ENCODE measurements around the gene UBE2E2.

UBE2E2 gene

DNA sequence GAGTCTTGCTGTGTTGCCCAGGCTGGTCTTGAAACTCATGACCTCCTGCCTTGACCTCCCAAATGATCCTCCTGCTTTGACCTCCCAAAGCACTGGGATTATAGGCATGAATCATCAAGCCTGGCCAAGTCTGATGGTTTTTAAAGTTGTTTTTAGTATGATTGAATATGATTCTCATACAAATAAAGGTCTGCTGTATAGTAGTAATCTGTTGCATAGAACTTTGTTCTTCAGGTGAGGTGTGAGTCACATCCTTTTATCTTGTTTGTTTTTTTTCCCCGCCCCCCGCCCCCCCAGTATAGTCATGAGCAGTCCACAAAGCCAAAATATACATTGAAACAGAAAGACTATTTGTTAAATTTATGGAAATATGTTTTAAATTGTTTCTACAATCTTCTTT, 39.0 kb downstream of the UBE2E2 start:
- H3K4me1 Mint-ChIP-seq, result peaks cover 22% of the 10 kb centered on the region

DNA sequence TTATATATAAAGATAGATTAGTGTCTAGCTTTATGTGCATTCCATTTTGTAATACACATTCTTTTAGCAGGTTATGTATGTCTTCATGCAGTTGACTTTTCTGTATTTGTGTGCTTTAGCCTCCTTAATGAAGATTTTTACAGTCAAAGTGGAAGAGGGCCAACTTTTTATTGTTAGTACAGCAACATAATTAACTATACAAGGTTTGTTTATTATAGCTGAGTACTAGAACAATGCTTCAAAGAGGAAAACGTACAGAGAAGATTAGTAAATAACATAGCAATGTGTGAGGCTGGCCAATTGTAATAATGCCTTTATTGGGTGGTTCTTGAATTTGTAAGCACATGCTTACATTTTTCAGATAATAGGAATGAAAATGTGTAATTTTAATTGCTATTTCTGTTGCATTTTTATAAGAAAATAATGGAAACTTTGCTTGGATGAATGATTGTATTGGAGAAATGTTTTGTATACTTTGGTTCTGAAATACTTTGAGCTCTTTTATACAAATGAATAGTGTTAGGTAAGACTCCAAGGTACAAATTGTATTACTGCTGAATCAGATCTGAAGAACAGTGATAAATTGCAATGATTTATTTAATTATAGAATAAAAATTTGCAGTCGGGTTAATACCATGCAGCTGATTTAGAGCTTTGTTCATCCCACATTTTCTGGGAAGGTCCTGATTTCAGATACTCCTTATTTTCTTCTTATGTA, 41.4 kb downstream of the UBE2E2 start:
- H3K4me3 Mint-ChIP-seq, result no peak overlapping the region
- peaks cover 34% of the 10 kb centered on the region for H3K4me1 Mint-ChIP-seq

More for the DNA sequence above, 39.0 kb downstream of the UBE2E2 start:
- no peaks in the 10 kb centered on the region for H3K9me3 Mint-ChIP-seq
- no peak overlapping the region for H3K4me3 Mint-ChIP-seq
- no peaks in the 10 kb centered on the region for H3K36me3 Mint-ChIP-seq
- no peaks in the 10 kb centered on the region for H3K27me3 Mint-ChIP-seq
- H3K27ac Mint-ChIP-seq, result no peak overlapping the region

DNA sequence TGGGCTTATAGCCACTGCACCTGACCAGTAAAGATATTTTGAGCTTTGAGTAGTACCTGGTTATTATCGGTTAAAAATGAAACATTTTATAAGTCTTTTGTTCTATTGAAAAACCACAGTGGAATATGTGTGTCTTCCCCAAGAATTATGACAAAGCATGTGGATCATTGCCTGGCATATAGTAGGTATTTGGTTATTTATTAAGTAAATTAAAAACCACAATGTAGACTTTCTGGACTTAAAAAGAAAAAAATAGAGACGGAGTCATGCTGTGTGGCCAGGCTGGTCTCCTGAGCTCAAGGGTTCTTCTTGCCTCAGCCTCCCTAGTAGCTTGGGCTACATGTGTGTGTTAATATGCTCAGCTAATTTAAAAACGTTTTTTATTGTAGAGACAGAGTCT, 43.5 kb downstream of the UBE2E2 start:
- Mint-ChIP-seq H3K27ac (no peak overlapping the region), H3K4me1 (peaks cover 43% of the 10 kb centered on the region)

More for the DNA sequence above, 41.4 kb downstream of the UBE2E2 start:
- no peaks in the 10 kb centered on the region for H3K27me3 Mint-ChIP-seq
- no peaks in the 10 kb centered on the region for H3K36me3 Mint-ChIP-seq
- H3K27ac Mint-ChIP-seq, result no peak overlapping the region
- no peaks in the 10 kb centered on the region for H3K9me3 Mint-ChIP-seq

DNA sequence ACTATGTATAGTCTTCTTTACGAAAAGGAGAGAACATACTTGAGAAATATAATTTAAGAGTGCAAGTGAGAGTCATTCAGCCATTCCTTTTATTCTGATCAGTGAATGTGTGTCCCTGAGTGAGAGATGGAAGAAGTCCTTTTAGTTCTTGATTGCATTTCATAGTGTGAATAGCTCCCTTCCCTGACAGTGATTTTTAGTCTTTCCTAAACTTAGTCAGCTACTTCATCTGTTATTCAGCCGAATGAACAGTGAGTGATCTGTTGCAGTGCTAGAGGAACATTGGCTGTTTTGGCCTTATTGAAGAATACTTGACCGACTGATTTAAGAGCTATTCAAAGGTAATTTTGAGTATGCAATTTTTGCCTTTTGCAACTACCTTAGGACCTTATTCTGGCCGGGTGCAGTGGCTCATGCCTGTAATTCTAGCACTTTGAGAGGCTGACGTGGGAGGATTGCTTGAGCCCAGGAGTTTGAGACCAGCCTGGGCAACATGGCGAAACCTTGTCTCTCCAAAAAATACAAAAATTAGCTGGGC, 45.5 kb downstream of the UBE2E2 start:
- H3K4me1 Mint-ChIP-seq, result peaks cover 46% of the 10 kb centered on the region
- no peaks in the 10 kb centered on the region for H3K27me3 Mint-ChIP-seq
- no peaks in the 10 kb centered on the region for H3K9me3 Mint-ChIP-seq
- no peaks in the 10 kb centered on the region for H3K36me3 Mint-ChIP-seq
- no peak overlapping the region for H3K4me3 Mint-ChIP-seq
- H3K27ac Mint-ChIP-seq, result no peak overlapping the region

More for the DNA sequence above, 43.5 kb downstream of the UBE2E2 start:
- no peaks in the 10 kb centered on the region for H3K36me3 Mint-ChIP-seq
- no peaks in the 10 kb centered on the region for H3K27me3 Mint-ChIP-seq
- H3K9me3 Mint-ChIP-seq, result no peaks in the 10 kb centered on the region
- H3K4me3 Mint-ChIP-seq, result no peak overlapping the region

DNA sequence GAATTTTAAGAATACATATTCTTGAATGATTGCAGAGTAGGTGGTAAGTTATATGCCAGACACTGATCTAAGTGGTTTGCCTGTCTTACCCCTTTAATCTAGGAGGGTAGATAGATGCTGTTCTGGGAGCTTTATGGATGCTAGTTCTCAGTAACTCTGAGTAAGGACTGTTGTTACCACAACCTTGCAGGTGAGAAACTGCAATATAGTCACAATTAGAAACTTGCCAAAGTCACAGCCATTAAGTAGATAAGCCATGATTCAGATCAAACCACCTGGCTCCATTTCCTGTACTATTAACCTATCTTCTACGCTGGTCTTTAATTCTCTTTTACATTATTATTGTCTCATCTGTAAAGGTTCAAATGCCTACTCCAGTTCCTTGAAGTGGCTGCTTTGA, 46.8 kb downstream of the UBE2E2 start:
- no peaks in the 10 kb centered on the region for H3K36me3 Mint-ChIP-seq
- H3K27ac Mint-ChIP-seq, result no peak overlapping the region
- no peak overlapping the region for H3K4me3 Mint-ChIP-seq
- H3K27me3 Mint-ChIP-seq, result no peaks in the 10 kb centered on the region
- H3K9me3 Mint-ChIP-seq, result no peaks in the 10 kb centered on the region
- H3K4me1 Mint-ChIP-seq, result peaks cover 54% of the 10 kb centered on the region

DNA sequence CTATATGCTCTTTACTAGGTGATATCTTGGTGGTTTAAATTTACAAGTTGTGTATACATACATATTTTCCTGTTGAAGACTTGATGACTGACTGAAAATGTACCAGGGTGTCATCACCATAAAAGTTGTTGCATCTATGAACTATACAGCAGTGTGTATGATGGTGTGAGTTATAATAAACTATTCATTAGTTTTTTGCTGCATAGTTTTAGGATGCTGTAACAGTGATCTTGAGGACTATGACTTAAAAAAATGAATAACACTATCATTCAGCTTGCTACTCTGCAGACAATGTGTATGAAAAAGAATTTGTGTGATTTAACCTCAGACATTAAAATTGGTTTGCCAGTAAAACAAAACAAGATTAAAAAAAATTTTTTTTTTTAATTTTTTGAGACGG, 49.0 kb downstream of the UBE2E2 start:
- H3K27me3 Mint-ChIP-seq, result no peaks in the 10 kb centered on the region
- H3K4me1 Mint-ChIP-seq, result peaks cover 62% of the 10 kb centered on the region
- no peak overlapping the region for H3K27ac Mint-ChIP-seq
- H3K9me3 Mint-ChIP-seq, result no peaks in the 10 kb centered on the region
- H3K36me3 Mint-ChIP-seq, result no peaks in the 10 kb centered on the region
- H3K4me3 Mint-ChIP-seq, result no peak overlapping the region

DNA sequence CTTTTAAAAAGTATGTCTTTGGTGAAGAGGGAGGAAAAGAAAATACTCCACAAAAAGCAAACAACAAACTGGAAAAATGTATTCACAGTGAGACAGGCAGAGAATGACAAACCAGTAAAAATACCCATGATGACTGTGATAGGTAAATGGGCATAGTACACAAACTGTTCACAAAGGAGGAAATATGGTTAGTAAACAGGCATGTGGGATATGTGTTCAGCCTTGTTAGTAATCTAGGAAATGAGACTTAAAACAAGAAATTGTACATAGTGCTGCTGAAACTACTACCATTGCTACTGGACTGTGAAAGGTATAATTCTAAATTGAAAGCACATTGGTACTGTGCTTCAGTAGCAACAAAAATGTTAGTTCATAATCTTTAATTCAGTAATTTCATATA, 50.1 kb downstream of the UBE2E2 start:
- H3K27ac Mint-ChIP-seq, result no peak overlapping the region
- peaks cover 61% of the 10 kb centered on the region for H3K4me1 Mint-ChIP-seq
- H3K27me3 Mint-ChIP-seq, result no peaks in the 10 kb centered on the region
- H3K36me3 Mint-ChIP-seq, result peaks cover 4% of the 10 kb centered on the region
- H3K9me3 Mint-ChIP-seq, result peaks cover 5% of the 10 kb centered on the region
- H3K4me3 Mint-ChIP-seq, result no peak overlapping the region

DNA sequence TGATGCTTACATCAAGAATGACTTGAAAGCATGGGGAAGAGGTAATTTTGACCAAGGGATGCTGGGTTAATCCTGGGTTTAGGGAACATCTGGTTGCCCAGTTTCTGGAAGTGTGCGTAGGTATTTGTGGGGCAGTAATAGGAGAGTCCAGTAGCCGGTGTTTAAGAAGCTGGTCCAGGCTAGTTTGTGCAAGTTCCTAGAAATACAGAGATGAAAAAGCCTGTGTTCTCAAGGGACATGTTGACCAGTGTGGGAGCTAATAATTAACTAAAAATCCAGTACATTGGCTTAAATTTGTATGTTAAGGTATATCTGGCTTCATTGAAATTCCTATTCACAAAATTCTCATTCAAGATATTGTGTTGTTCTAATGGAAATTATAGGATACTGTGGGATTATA, 51.2 kb downstream of the UBE2E2 start:
- H3K27me3 Mint-ChIP-seq, result no peaks in the 10 kb centered on the region
- peaks cover 4% of the 10 kb centered on the region for H3K36me3 Mint-ChIP-seq
- H3K4me1 Mint-ChIP-seq, result peaks cover 52% of the 10 kb centered on the region
- H3K4me3 Mint-ChIP-seq, result no peak overlapping the region
- H3K27ac Mint-ChIP-seq, result no peak overlapping the region
- peaks cover 5% of the 10 kb centered on the region for H3K9me3 Mint-ChIP-seq

DNA sequence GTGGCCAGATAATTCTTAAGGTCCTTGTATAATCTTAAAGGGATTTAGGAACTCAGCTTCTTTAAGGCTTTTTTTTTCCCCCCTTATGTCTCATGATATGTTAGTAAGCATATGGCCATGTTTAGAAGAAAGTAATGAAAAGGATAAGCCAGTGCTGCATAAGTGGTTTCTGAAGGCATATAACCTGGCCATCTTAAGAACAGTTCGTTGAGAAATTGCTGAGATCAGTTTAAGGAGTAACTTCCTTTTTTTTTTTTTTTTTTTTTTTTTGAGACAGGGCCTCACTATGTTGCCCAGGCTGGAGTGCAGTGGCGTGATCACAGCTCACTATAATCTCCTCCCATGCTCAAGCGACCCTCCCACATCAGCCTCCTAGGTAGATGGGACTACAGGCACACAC, 51.7 kb downstream of the UBE2E2 start:
- H3K4me3 Mint-ChIP-seq, result no peak overlapping the region
- H3K4me1 Mint-ChIP-seq, result peaks cover 50% of the 10 kb centered on the region
- H3K9me3 Mint-ChIP-seq, result peaks cover 5% of the 10 kb centered on the region
- H3K36me3 Mint-ChIP-seq, result peaks cover 4% of the 10 kb centered on the region
- no peak overlapping the region for H3K27ac Mint-ChIP-seq
- no peaks in the 10 kb centered on the region for H3K27me3 Mint-ChIP-seq

DNA sequence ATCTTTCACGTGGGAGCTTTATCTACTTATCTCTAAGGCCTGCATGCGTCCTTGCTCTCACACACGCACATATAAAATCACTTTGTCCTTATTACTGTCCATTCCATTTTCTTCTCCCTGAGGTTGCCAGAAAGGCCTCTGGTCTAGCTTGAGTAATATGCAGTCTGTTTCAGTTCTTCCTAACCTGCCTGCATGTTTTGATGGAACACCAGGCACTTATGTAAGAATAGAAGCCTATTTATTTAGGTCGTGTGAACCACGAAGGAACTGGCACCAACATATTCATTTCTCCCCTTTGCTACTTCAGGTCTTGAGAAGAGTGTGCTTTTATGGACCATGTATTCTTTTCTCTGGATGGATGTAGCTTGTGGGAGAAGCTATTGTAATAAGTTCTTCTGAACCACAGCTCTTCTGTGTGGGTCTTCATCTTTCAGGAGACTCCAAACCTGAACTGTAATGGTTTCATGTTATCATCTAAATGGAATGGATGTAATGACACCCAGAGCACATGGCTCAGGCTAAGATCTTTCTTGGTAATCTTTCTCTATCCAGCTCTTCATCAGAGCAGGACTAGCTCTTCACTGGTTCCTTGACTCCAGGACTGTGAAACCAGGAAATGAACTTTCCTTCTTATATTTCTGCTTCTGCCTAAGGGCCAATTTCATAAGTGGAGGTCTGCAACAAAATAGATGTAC, 53.8 kb downstream of the UBE2E2 start:
- Mint-ChIP-seq H3K27me3 (no peaks in the 10 kb centered on the region), H3K4me1 (peaks cover 35% of the 10 kb centered on the region), H3K36me3 (peaks cover 4% of the 10 kb centered on the region), H3K4me3 (no peak overlapping the region), H3K9me3 (peaks cover 5% of the 10 kb centered on the region), H3K27ac (no peak overlapping the region)

DNA sequence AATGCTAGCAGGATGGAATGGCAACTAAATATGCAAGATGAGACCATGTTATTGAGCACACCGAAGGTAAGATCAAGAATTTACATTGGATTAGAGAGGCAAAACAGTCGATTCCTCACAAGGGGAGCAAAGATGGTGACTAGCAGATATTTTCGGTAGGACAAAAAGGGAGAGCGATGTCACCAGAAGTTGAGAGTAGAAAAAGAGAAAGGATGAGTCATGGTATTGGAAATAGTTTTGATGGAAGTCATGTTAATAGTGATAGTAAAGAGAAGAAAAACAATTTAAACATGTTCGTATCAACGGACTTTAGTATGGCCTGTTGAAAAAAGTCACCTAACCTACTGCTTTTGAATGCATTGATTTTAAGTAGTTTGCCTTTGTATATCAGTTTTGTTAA, 55.0 kb downstream of the UBE2E2 start:
- Mint-ChIP-seq H3K27me3 (no peaks in the 10 kb centered on the region), H3K36me3 (peaks cover 6% of the 10 kb centered on the region), H3K27ac (no peak overlapping the region), H3K4me1 (peaks cover 28% of the 10 kb centered on the region), H3K9me3 (peaks cover 5% of the 10 kb centered on the region), H3K4me3 (no peak overlapping the region)

DNA sequence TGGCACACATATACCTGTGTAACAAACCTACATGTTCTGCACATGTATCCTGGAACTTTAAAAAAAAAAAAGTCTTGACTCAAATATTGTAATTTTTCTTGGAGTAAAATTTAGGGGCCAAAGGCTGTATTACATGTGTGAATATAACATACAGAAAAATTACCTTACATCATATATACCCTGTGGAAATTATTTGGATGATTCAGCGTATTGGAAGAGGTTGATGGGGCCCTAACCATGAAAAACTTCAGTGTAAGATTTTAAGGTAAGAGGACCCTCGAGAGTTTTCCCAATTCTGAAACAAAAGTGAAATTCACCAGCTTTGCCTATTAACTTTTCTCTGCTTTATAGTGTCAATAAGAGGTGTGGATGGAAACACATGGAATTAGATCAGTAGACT, 56.4 kb downstream of the UBE2E2 start:
- H3K9me3 Mint-ChIP-seq, result peaks cover 5% of the 10 kb centered on the region
- H3K27me3 Mint-ChIP-seq, result no peaks in the 10 kb centered on the region
- peaks cover 6% of the 10 kb centered on the region for H3K36me3 Mint-ChIP-seq
- peaks cover 17% of the 10 kb centered on the region for H3K4me1 Mint-ChIP-seq
- H3K4me3 Mint-ChIP-seq, result no peak overlapping the region
- no peak overlapping the region for H3K27ac Mint-ChIP-seq

DNA sequence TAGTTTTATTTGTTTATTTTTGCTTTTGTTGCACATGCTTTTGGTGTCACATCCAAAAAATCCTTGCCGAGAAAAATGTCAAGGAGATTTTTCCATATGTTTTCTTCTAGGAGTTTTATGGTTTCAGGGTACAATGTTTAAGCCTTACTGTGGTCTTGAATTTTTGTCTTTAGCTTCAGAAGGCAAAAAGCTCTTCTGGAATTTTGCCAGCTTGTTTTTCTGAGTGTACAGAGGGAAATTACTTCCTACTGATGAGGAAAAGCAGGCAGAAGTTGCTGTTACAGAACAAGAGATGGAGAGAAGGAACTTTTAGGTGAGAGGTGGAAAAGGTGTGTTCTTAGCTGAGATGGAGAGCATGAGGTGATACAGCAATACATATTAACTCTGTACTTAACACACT, 59.6 kb downstream of the UBE2E2 start:
- Mint-ChIP-seq H3K27me3 (no peaks in the 10 kb centered on the region), H3K36me3 (peaks cover 13% of the 10 kb centered on the region), H3K4me1 (peaks cover 12% of the 10 kb centered on the region), H3K9me3 (peaks cover 10% of the 10 kb centered on the region), H3K4me3 (no peak overlapping the region), H3K27ac (no peak overlapping the region)

DNA sequence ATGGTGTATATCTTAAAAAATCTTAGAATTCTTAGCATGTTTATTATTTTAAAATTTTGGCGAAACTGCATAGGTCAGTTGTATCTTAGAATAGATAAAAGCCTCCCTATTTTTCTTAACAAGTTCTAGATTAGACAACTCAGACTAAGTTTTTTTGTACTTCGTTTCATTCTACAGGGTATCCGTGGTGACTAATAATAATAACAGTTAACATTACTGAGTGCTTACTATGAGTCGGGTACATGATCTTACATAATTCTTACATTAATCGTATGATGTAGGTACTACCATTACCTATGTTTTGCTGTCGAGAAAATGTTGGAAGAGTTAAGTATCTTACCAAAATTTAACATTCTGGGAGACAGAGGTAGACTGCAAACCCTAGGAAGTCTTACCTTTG, 60.7 kb downstream of the UBE2E2 start:
- H3K4me3 Mint-ChIP-seq, result no peak overlapping the region
- peaks cover 9% of the 10 kb centered on the region for H3K36me3 Mint-ChIP-seq
- H3K4me1 Mint-ChIP-seq, result peaks cover 6% of the 10 kb centered on the region
- no peaks in the 10 kb centered on the region for H3K27me3 Mint-ChIP-seq
- H3K27ac Mint-ChIP-seq, result no peak overlapping the region
- peaks cover 6% of the 10 kb centered on the region for H3K9me3 Mint-ChIP-seq

DNA sequence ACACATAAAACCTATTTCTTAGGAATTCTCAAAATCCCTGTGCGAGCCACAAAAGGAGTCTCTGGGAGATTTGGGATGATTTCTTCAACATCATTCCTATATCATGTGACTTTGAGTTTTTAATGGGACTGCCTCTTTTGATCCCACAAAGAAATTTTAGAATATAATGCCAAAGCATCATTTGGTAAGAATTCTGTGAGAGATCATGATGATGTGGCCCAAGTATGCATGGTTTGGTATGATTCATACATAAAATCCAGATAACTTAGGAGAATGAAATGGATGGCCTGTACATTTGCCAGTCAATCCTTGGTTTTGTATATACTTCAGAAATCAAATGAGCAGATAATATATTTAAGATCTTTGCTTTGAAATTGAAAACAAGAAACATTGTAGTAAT, 61.3 kb downstream of the UBE2E2 start:
- Mint-ChIP-seq H3K4me1 (peaks cover 6% of the 10 kb centered on the region), H3K36me3 (peaks cover 9% of the 10 kb centered on the region), H3K4me3 (no peak overlapping the region), H3K27ac (no peak overlapping the region), H3K27me3 (no peaks in the 10 kb centered on the region), H3K9me3 (peaks cover 6% of the 10 kb centered on the region)

DNA sequence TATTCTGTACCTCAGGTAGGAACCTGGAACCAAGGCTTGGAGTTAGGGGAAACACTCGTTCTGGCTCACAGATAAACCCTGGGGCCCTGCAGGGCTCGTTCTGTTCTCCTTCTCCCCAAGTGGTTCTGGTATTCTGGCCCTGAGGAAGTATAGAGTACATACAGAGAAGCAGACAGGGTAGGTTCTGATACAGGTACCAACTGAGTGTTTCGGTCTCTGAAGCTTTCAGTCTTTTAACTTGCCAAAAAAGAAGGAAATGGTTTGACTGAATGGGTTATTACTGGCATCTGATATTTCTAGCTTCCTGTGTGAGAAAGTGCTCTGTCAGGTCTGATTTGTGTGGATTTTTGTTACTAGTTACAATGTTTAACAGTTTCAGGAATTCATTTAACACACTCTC, 67.3 kb downstream of the UBE2E2 start:
- Mint-ChIP-seq H3K27me3 (no peaks in the 10 kb centered on the region), H3K4me3 (no peak overlapping the region), H3K4me1 (peaks cover 15% of the 10 kb centered on the region), H3K27ac (no peak overlapping the region), H3K9me3 (no peaks in the 10 kb centered on the region), H3K36me3 (peaks cover 10% of the 10 kb centered on the region)

Measured in activated naive CD4-positive, alpha-beta T cell treated with anti-CD3 and anti-CD28 coated beads, Interleukin-2, amount 50 U/mL, for 24 hours (primary cell).